ENCODE measurements around the gene PCSK9.

DNA sequence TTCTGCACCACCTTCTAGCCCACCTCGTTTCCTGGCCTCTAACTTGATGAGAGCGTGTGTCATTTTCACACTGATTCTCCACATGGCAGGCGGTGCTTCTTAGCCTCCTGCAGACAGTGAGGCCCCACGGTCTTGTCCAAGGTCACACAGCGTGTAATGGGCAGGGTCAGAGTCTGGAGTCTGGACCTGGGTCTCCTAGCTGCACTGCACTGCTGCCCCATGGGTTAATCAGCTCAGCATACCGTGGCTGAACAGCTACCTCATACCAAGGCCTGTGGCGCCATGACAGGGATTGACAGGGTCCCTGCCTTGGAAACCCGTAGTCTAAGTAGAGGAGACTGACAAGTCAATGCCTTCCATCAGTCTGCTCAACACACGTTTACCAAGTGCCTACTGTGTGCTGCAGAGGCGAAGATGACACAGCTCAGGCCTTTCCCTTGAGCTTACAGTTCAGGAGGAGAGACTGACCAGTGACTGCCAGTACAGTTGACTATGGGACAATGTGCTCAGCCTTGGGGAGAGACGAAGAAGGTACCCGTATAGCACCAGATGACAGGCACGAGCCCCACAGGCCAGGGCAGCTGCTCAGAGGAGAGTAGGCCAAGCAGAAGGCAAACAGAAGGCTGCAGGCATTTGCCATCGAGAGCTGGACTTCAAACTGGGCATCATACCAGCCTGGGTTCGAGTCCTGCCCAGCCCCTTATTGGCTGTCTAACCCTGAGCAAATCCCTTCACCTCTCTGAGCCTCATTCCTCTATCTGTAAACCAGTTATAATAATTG, 5.5 kb downstream of the PCSK9 start:
- no peak for TF ChIP-seq CTCF (conservative IDR thresholded peaks at IDR 0.05)
- no peak for TF ChIP-seq ZFX (IDR thresholded peaks at IDR 0.05)
